ENCODE data around the gene MYCBP2. TPM values are rescaled to one million over a fixed set of nuclear protein-coding genes. Genes with fewer than 3 reads are reported as not detected.
"Not testable (repeated sequence)": the region's sequence is repeated elsewhere in the genome, so short reads cannot be mapped to it uniquely, and the experiment has no call there.

The MYCBP2 gene
- total RNA-seq, 1 donor from 2014 or later = 264 TPM

DNA sequence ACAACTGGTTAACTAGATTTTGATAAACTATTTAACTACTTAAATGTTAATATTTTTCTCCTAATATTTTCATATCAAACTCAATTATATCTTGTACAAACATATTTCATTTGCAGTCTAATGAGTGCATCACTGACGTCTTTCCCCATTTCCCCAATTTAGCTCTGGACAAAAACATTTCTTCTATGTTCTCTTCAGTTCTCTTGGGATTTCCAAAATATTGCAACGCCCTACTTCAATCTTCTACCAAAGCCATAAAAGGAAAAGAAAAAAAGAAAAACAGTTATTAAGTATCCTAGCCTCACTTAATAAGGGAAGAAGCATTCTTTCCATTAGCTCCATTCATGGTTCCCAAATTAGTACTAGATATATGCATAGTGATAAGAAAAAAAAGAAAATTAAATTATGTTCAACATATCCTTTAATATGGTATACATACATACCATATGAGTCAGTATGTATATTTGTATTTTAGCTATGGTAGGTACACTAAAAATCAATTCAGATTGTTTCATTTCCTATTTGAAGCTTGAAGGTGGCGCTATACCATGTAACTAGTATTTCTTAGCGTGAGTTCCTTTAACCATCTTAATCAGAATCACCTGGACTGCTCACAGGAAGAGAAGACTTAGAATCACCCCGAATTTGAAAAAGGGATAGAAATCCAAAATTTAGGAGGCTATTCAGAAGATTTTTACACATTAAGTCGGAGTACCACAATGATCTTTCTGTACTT, 309.8 kb downstream of the MYCBP2 start:
- H3K36me3 ChIP-seq = peaks cover 44 to 57% of the 10 kb centered on the region in 2 donors
- no peaks in the 10 kb centered on the region for H3K27me3 ChIP-seq
- peaks cover 12 to 48% of the 10 kb centered on the region in 2 donors for H3K4me1 ChIP-seq
- no peak for DNase-seq (ENCODE audit: low spot score in 2 of 2)
- TF ChIP-seq CTCF (IDR thresholded peaks at IDR 0.05) = no peak
- intact Hi-C loops (cut with DNase I) = no loop called here
- H3K9me3 ChIP-seq = no peaks in the 10 kb centered on the region
- peak overlapping the region; percentile 79 to 82 for H3K27ac ChIP-seq
- peak overlapping the region in 1 of 2 donors; percentile 22 for H3K4me3 ChIP-seq

DNA sequence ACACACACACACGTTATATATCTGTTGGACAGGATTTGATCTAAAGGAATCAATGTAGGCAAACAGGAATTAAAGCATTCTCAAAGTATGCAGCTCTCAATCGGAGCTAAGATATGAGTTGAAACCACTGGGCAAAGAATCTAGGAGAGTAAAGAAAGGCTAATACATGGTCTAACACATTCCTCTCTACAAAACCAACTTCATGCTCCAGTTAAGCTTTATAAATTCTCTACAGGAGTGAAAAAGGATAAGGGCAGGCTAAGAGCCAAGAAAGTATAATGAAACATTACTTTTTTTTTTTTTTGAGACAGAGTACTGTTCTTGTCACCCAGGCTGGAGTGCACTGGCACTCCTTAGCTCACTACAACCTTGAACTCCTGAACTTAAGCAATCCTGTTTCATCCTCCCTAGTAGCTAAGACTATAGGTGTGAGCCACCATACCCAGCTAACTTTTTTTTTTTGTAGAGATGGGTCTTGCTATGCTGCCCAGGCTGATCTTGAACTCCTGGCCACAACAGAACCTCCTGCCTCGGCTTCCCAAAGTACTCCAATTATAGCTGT, 310.6 kb downstream of the MYCBP2 start:
- DNase-seq (ENCODE audit: low spot score in 2 of 2) = no peak
- Histone ChIP-seq H3K27ac (peak overlapping the region; percentile 79 to 82), H3K27me3 (no peaks in the 10 kb centered on the region), H3K36me3 (peaks cover 50 to 64% of the 10 kb centered on the region in 2 donors), H3K4me3 (peak overlapping the region; percentile 16 to 22), H3K9me3 (no peaks in the 10 kb centered on the region), H3K4me1 (peaks cover 8 to 44% of the 10 kb centered on the region in 2 donors)
- TF ChIP-seq CTCF (IDR thresholded peaks at IDR 0.05) = no peak
- intact Hi-C loops (cut with DNase I) = no loop called here

- no peak for TF ChIP-seq CTCF (IDR thresholded peaks at IDR 0.05)
- Histone ChIP-seq H3K27me3 (no peaks in the 10 kb centered on the region), H3K27ac (peak overlapping the region; percentile 79 to 82), H3K9me3 (no peaks in the 10 kb centered on the region), H3K4me1 (peaks cover 8 to 40% of the 10 kb centered on the region in 2 donors), H3K36me3 (peaks cover 63 to 76% of the 10 kb centered on the region in 2 donors), H3K4me3 (no peak overlapping the region)
- intact Hi-C loops (cut with DNase I) = no loop called here
- no peak for DNase-seq (ENCODE audit: low spot score in 2 of 2)
Measured at GRCh38 chr13:77014906-77015685, 311.8 kb downstream of the MYCBP2 start.

GRCh38 chr13:77013853-77014542, 312.9 kb downstream of the MYCBP2 start:
- Histone ChIP-seq H3K4me3 (no peak overlapping the region), H3K36me3 (peaks cover 74 to 86% of the 10 kb centered on the region in 2 donors), H3K27ac (peak overlapping the region in 1 of 2 donors; percentile 18), H3K9me3 (no peaks in the 10 kb centered on the region), H3K4me1 (peaks cover 8 to 34% of the 10 kb centered on the region in 2 donors), H3K27me3 (no peaks in the 10 kb centered on the region)
- no peak for DNase-seq (ENCODE audit: low spot score in 2 of 2)
- no peak for TF ChIP-seq CTCF (IDR thresholded peaks at IDR 0.05)
- intact Hi-C loops (cut with DNase I) = no loop called here

- H3K27ac ChIP-seq; intact Hi-C loops (cut with DNase I); H3K9me3 ChIP-seq; H3K4me3 ChIP-seq; H3K27me3 ChIP-seq; DNase-seq (ENCODE audit: low spot score in 2 of 2): not testable (repeated sequence)
- Histone ChIP-seq H3K4me1 (peaks cover 3 to 16% of the 10 kb centered on the region in 2 donors), H3K36me3 (peaks cover 63 to 84% of the 10 kb centered on the region in 2 donors)
Measured at GRCh38 chr13:77009719-77010118, 317.2 kb downstream of the MYCBP2 start.

Data from ascending aorta (tissue), 2 donors.